Measurements from ENCODE around the gene FBXO30. TPM values are rescaled to one million over a fixed set of nuclear protein-coding genes. Genes with fewer than 3 reads are reported as not detected.

The FBXO30 gene
- total and polyA plus RNA-seq, 9 of the 15 experiments (the other 6 are each of a cell fraction or from before 2014, with no cell fraction given) = 3.6 to 12.8 (median 7.1) TPM

GRCh38 chr6:145808239-145808638 is 6.4 kb downstream of the FBXO30 start (continued):
- TF ChIP-seq ZBTB11 (CRISPR knock-in tag; IDR thresholded peaks at IDR 0.05) = no peak
- no peak for TF ChIP-seq ZNF77 (CRISPR knock-in tag; IDR thresholded peaks at IDR 0.05)
- TF ChIP-seq CHAMP1 (IDR thresholded peaks at IDR 0.05) = no peak
- TF ChIP-seq EGR1 (conservative IDR thresholded peaks at IDR 0.05) = no peak
- no peak for TF ChIP-seq ZZZ3 (IDR thresholded peaks at IDR 0.05)
- TF ChIP-seq ATF1 (CRISPR knock-in tag; IDR thresholded peaks at IDR 0.05) = no peak
- no peak for TF ChIP-seq ATF1 (tag; IDR thresholded peaks at IDR 0.05)
- TF ChIP-seq THRB (CRISPR knock-in tag; conservative IDR thresholded peaks at IDR 0.05) = 0 out of 2 replicates have a peak, but pooled peaks have one; percentile 11
- TF ChIP-seq SIN3A (IDR thresholded peaks at IDR 0.05; ENCODE audit: borderline replicate concordance in 2 of 2, control insufficient read depth in 1 of 2, low read depth in 2 of 2, low read length in 2 of 2) = no peak
- TF ChIP-seq POLR2A (conservative IDR thresholded peaks at IDR 0.05) = no peak
- no peak for TF ChIP-seq MAFK (IDR thresholded peaks at IDR 0.05; ENCODE audit: low read length)
- TF ChIP-seq REST (IDR thresholded peaks at IDR 0.05; ENCODE audit: borderline replicate concordance) = no peak
- no peak for TF ChIP-seq REST (CRISPR knock-in tag; IDR thresholded peaks at IDR 0.05; ENCODE audit: low read depth)

Measured in K562 (cell line).